ENCODE data around the gene SETBP1. TPM values are rescaled to one million over a fixed set of nuclear protein-coding genes. Genes with fewer than 3 reads are reported as not detected.

SETBP1 gene
- total and polyA plus RNA-seq, 2 of the 8 experiments (the other 6 are each of a cell fraction or from before 2014, with no cell fraction given) = 2.0 to 6.5 TPM

GRCh38 chr18:44736664-44737380, 56.1 kb downstream of the SETBP1 start (continued):
- TF ChIP-seq, protein P1, sequence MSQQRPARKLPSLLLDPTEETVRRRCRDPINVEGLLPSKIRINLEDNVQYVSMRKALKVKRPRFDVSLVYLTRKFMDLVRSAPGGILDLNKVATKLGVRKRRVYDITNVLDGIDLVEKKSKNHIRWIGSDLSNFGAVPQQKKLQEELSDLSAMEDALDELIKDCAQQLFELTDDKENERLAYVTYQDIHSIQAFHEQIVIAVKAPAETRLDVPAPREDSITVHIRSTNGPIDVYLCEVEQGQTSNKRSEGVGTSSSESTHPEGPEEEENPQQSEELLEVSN (IDR thresholded peaks at IDR 0.05) = no peak
- no peak for TF ChIP-seq ASH2L (IDR thresholded peaks at IDR 0.05; ENCODE audit: low read length)
- TF ChIP-seq GABPA (IDR thresholded peaks at IDR 0.05; ENCODE audit: borderline replicate concordance, insufficient read depth, low read length) = no peak
- TF ChIP-seq TAF1 (IDR thresholded peaks at IDR 0.05; ENCODE audit: low read depth, low read length) = no peak

Data from H1 (cell line).